Esophagus squamous epithelium (tissue), 4 donors: ENCODE results near the gene ABLIM2.

Experiments used
- CTCF ChIP-seq, 6 experiments: fragments of 450-650 bp in 4 of 6; fragments of 200-600 bp in 2 of 6; sonication (generic) in 2 of 6; IDR thresholded peaks; one replicate each; pipeline ENCODE4 v1.5.1; 2016 to 2019; ENCODE audit warnings: antibody characterized with exemption in 6 of 6, mild to moderate bottlenecking in 4 of 6, moderate library complexity in 4 of 6
- POLR2A ChIP-seq, 4 donors: fragments of 450-650 bp; IDR thresholded peaks; one replicate each; pipeline ENCODE4 v1.6.1; 2017; ENCODE audit warnings: antibody characterized with exemption in 4 of 4, mild to moderate bottlenecking in 4 of 4, moderate library complexity in 3 of 4

DNA sequence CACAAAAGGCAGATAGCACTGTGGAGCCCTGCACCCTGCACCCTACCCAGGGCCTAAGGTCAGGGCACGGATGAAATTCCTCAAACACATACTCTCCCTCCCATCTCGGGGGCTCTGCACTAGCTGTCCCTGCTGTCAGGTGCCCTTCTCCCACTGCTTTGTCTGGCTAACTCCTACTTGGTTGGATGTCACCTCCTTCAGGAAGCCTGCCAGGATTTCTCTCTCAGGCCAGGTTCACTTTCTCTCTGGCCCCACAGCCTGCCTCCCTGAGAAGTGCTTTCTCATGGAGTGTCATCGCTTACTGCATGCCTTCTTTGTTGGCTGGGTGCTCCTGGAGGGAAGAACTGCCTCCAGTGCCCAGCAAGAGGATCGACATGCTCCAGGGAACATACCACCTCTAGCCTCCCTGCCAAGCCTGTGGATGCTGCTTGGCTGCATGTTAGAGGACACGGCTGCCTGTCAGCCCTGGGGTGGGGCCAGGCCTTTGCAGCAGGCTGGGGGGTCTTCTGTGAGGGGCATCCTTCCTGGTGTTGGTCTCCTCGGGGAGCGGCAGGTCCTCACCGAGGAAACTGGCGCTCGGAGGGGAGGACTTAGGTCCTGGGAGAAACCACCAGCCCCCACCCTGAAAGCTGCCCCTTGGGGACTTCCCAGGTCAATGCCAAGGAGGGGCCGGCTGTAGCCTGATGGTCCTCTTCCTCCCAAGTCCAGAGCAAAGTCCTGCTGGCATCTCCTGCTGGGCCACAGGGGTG, 15.0 kb downstream of the ABLIM2 start:
- TF ChIP-seq CTCF (IDR thresholded peaks at IDR 0.05) (no peak), POLR2A (IDR thresholded peaks at IDR 0.05) (no peak)
